ENCODE results near the gene OMP. TPM values are rescaled to one million over a fixed set of nuclear protein-coding genes. Genes with fewer than 3 reads are reported as not detected.

The OMP gene
- total and polyA plus RNA-seq, 2 experiments from 2014 or later, result not detected

- DNase-seq (ENCODE audit: low read depth in 1 of 2, low spot score in 1 of 2), result peak; percentile 48 to 84
- Histone ChIP-seq H3K4me3 (no peak overlapping the region), H3K4me1 (ENCODE audit: low read depth) (peaks cover 6% of the 10 kb centered on the region), H3K27me3 (no peaks in the 10 kb centered on the region), H3K9me3 (ENCODE audit: low read depth) (no peaks in the 10 kb centered on the region), H3K36me3 (no peaks in the 10 kb centered on the region), H3K27ac (peak overlapping the region; percentile 16)
- no peak for TF ChIP-seq CTCF (IDR thresholded peaks at IDR 0.05; ENCODE audit: low read depth, low read length)
These were observed 28.3 kb downstream of the OMP start for GRCh38 chr11:77130763-77131513.

DNA sequence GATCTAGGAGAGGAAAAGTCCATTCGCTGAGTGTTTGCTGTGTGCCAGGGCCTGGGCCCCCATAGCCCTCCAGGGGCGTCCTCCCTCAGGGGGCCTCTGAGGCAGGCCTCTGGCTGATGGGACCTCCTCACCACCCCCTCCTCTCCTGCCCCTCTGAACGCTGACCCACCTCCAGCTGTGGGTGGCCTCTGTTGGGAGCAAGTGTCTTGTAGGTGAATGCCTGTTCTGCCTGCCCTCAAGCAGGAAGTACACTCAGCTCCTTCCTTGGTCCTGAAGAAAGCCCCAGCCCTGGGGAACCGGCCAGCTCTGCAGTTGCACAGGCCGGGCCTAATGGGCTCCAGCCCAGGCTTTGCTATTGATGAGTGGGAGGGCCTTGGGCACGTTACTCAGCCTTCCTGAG, 28.9 kb downstream of the OMP start:
- Histone ChIP-seq H3K4me3 (no peak overlapping the region), H3K4me1 (ENCODE audit: low read depth) (peaks cover 6% of the 10 kb centered on the region), H3K9me3 (ENCODE audit: low read depth) (no peaks in the 10 kb centered on the region), H3K36me3 (no peaks in the 10 kb centered on the region), H3K27me3 (no peaks in the 10 kb centered on the region), H3K27ac (no peak overlapping the region)
- DNase-seq (ENCODE audit: low read depth in 1 of 2, low spot score in 1 of 2), result peak in 1 of 2 donors; percentile 31
- TF ChIP-seq CTCF (IDR thresholded peaks at IDR 0.05; ENCODE audit: low read depth, low read length), result no peak

- DNase-seq (ENCODE audit: low read depth in 1 of 2, low spot score in 1 of 2), result no peak
- no peak for TF ChIP-seq CTCF (IDR thresholded peaks at IDR 0.05; ENCODE audit: low read depth, low read length)
- H3K27ac ChIP-seq, result no peak overlapping the region
- H3K4me1 ChIP-seq (ENCODE audit: low read depth), result no peaks in the 10 kb centered on the region
- H3K9me3 ChIP-seq (ENCODE audit: low read depth), result no peaks in the 10 kb centered on the region
- no peaks in the 10 kb centered on the region for H3K27me3 ChIP-seq
- H3K36me3 ChIP-seq, result no peaks in the 10 kb centered on the region
- H3K4me3 ChIP-seq, result no peak overlapping the region
These were observed 32.4 kb downstream of the OMP start for GRCh38 chr11:77135069-77135468.

GRCh38 chr11:77136074-77136473, 33.4 kb downstream of the OMP start:
- no peak overlapping the region for H3K4me3 ChIP-seq
- no peak for TF ChIP-seq CTCF (IDR thresholded peaks at IDR 0.05; ENCODE audit: low read depth, low read length)
- DNase-seq (ENCODE audit: low read depth in 1 of 2, low spot score in 1 of 2), result peak in 1 of 2 donors; percentile 45
- H3K9me3 ChIP-seq (ENCODE audit: low read depth), result no peaks in the 10 kb centered on the region
- H3K27ac ChIP-seq, result no peak overlapping the region
- H3K36me3 ChIP-seq, result no peaks in the 10 kb centered on the region
- no peaks in the 10 kb centered on the region for H3K27me3 ChIP-seq
- H3K4me1 ChIP-seq (ENCODE audit: low read depth), result no peaks in the 10 kb centered on the region

GRCh38 chr11:77136784-77137420, 34.3 kb downstream of the OMP start:
- H3K4me3 ChIP-seq, result no peak overlapping the region
- H3K4me1 ChIP-seq (ENCODE audit: low read depth), result no peaks in the 10 kb centered on the region
- no peaks in the 10 kb centered on the region for H3K36me3 ChIP-seq
- TF ChIP-seq CTCF (IDR thresholded peaks at IDR 0.05; ENCODE audit: low read depth, low read length), result no peak
- no peak for DNase-seq (ENCODE audit: low read depth in 1 of 2, low spot score in 1 of 2)
- H3K27me3 ChIP-seq, result no peaks in the 10 kb centered on the region
- H3K27ac ChIP-seq, result no peak overlapping the region
- no peaks in the 10 kb centered on the region for H3K9me3 ChIP-seq (ENCODE audit: low read depth)

All from cardiac muscle cell (in vitro differentiated cells and primary cell).